GM21786 (cell line): ENCODE data around the gene ACTR5.
A peak's percentile ranks its signal among the peaks of the same experiment; 100 is the strongest.

Experiments
- ATAC-seq: cut with Tn5 transposase; IDR thresholded peaks from one replicate; pipeline ENCODE4 v1.9.1; 2021; ENCODE audit not compliant: unreplicated experiment

ACTR5 gene

DNA sequence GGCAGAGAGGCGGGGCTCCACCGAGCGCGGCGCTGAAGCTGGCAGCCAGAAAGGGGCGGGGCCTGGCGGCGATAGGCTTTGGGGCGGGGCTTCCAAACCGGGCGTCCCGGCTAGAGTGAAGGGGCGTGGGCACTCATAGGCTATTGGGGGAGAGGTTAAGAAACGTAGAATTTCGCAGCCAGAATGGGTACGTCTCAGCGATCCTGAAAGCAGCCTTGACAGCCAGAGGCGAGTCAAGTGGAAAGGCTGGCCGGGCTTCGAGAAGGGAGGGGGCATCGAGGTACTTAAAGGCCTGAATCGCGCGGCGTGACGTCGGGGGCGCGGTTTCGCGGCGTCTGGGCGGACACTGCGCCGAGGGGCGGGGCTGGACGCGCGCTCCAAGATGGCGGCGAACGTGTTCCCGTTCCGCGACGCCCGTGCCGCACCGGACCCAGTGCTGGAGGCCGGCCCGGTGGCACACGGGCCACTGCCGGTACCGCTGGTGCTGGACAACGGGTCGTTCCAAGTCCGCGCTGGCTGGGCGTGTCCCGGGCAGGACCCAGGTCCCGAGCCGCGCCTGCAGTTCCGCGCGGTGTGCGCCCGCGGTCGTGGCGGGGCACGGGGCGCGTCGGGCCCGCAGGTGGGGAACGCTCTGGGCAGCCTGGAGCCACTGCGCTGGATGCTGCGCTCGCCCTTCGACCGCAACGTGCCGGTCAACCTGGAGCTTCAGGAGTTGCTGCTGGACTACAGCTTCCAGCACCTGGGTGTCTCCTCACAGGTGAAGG lies at the start of gene ACTR5:
Gene ACTR5, plus strand, starts transcription at position 364 of the 764 bp plus-strand sequence. Its CDS starts 19 bp downstream, at position 383.
- peak; percentile 84 for ATAC-seq

DNA sequence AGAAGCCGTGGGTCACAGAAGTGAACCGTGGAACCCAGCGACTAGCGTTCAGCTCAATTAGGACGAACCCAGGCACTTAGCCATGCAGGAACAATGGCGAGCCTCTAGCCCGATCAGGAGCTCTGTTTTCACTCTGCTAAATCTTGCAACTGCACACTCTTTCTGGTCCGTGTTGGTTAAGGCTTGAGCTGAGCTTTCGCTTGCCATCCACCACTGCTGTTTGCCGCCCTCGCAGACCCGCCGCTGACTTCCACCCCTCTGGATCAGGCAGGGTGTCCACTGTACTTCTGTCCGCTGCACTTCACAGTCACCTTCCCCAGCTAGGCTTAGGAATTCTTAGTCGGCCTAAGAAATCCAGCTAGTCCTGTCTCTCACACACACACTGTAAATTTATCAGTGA lies 49.7 kb upstream of the ACTR5 start:
- ATAC-seq, result no peak

DNA sequence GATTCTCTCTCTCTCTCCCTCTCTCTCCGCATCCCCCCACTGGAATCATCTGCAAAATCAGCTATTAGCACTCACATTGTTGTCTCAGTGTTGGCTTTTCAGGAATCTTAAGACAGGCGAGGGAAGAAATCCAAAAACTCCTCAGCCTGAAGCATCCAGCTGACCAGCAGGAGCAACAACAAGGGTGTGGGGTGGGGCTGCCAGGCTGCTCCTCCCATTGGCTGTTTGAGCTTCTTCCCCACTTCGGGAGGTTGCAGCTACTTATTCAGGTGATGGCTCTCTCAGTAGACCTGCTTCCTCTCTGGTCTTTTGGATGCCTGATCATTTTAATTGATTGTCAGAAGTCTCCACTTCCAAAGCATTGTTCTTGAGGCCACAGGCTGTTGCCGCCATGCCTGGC lies 48.1 kb upstream of the ACTR5 start:
- ATAC-seq, result no peak

DNA sequence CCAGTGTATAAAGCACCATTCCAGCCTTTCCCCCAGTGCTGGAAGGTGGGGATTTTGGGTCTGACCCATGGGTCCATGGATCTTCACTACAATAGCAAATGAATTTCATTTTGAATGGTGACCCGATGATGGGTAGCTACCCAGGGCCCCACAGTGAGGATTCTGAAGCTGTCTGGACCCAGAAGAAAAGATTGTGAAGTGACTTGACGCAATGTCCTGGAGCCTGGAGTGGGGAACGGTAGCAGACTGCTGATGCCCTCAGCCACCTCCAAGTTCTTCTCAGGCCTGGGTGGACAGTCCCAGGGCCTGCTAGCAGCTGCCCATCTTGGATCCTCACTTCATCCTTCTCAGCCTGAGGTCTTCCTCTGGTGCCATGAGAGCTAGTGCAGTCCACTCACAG lies 47.3 kb upstream of the ACTR5 start:
- no peak for ATAC-seq

DNA sequence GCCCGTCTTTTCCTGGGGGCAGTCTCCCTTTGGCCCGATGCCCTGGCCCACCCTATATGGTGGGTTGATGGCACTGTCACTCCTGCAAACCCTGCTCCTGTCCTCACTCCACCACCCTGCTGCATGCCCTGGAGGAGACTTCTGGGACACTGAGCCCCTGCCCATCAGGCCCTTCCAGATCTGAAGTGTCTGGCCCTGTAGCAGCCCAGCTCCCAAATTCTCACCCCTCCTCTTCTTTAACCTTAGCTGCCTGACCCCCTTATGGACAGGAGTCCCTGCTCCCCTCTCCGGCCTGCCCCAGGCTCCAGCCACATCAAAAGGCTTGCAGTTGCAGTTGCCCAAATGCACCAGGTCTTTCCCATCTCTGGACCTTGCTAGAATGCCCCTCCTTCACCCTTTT lies 44.7 kb upstream of the ACTR5 start:
- no peak for ATAC-seq

DNA sequence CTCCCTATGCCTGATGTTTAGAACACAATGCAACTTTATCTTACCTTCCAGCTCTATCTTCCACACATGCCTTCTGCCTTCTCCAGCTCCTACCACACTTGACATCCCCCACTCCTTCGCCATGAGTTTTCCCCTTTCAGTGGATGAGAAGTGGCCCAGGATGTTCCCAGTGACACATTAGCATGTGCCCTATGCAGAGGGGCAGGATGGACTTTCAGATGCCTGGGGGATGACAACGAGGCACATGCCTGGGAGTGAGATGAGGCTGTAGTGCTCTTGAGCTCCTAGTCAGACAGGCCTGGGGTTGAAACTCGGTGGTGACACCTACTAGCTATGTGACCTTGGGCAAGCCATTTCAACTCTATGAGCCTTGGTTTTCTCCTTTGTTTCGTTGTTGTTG lies 44.1 kb upstream of the ACTR5 start:
- no peak for ATAC-seq

DNA sequence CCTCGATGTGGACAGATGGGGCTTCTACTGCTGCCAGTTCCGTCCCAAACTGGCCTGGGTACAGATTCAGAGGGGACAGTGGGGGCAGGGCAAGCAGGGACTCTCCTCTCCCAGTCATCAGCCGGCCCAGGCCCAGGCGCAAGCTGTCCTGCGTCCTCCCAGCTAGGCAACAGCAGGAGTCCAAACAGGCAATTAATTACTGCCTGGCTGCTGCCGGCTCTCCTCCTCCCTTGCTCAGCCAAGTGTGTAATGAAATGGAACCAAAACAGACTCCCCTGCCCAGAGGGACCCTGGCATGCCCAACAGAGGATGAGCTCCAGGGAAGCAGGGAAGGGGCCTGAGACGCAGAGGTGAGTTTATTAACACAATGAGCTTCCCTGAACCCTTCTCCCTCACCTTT lies 41.8 kb upstream of the ACTR5 start:
- ATAC-seq, result no peak

DNA sequence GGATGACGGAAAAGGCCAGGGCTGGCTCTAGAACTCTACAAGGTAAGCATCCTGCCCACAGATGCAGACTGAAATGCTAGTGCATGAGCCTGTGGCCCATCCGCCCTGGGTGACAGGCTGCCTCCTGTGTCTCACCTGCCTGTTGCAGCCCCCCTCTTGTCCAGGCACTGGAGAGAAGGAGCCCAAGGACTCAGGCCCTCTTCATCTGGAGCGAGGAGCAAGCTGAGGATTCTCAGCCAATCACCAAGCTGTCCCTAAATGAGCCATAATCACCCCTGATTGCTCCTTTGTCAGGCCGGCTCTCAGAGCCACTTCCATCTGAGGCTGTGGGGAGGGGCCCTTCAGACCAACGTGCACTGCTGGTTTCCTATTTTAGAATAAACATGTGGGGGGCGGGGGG lies 34.0 kb upstream of the ACTR5 start:
- no peak for ATAC-seq

DNA sequence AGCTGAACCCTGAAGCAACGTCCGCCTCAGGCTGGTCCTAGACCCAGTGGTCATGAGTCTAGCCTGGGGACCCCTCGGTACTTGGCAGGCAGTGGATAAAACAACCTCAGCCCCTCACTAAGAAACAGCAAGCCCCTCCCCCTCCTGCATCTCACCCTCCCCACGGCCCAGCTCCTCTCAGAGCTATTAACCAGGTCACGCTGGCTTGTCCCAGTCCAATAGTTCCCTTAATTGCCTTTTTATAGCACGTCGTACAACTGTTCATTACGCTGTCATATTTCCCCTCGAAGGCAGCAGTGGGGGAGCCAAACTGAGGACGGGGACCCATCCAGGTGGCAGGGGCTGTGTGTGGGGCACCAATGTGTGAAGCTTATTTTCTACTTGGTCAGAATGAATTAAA lies 32.6 kb upstream of the ACTR5 start:
- no peak for ATAC-seq

DNA sequence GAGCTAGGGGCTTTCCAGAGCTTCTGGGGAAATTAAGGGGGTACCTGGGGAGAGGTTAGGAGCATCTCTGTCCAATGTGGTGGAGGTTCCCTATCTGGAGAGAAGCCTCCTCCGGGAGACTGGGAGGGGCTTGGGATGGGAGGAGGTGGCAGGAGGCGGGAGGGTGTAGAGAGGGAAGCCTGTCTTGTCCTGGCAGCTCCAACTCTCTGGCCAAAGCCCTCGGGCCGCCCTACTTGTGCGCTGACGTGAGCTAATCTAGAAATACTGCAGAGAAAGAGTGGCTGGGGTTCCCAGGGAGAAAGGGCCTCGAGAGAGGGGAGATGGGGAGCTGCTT lies 25.6 kb upstream of the ACTR5 start:
- ATAC-seq, result no peak

DNA sequence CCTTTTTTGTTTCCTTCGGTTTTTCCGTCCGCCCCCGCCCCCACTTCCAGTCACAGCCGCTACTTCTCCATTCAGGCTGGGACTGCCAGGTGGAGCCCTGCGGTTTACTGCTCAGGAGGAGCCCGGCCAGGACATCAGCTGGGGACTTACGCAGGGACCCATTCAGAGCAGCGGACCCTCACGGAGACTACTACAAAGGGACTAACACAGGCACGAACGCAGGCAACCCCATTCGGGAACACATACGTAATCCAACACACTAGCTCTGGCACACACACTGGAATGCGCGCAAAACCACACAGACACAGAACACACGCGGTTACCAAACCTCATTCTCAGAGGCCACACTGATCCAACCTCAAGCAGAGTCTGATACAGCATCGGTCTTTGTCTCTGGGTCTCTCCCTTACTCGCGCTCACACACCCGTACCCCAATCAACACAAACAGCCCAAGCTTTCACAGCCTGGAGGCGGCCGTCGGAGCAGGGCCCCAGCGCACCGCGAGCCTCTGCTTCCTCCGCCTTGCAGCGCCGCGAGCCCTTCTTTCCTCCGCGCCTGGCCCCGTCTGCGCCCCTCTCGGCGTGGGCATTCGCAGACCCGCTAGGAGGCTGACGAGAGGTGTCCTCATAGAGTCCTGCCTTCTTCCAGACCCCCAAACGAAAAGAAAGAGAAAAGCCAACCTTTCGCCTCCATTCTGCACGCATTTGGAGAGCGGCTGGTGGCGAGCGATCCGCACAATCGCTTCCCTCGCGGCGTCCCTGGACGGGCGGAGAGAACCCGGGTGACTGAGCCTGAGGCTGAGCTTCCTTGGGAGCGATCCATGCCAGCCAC lies 25.0 kb upstream of the ACTR5 start:
- ATAC-seq, result no peak

DNA sequence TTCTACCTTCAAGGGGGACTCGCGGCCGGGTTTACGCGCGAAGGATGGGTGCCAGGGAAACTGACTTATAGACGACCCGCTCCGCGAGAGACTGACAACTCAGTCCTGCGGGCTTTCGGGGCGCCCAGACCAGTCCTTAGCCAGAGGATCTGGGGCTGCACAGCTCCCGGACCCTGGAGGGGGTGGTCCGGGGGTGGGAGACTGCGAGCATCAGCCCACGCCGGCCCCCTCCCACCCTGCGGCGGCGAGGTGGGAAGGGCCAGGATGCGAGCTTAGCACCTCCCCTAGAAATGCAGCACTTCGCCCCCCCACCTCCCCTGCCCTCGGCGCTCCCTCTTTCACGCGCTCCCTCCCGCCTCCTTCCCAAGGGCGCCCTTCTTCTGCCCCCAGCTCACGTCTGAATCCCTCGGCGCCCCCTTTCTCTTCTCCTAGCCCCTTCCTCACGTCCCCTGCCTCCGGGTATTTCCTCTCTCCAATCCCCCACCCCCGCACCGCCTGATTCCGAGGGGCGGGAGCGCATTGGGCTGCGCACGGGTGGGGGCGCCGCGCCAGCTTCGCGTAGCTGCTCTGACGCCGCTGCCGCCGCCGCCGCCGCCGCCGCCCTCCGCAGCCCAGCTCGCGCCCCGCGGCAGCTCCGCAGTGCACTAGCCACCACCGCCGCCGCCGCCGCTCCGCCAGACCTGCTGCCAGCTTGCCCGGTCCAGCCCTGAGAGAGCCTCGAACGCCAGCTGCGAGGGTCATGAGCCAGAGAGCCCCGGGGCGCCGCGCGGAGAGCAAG lies 24.2 kb upstream of the ACTR5 start, which contains the start of gene SLC32A1:
Gene SLC32A1, plus strand, starts transcription at position 639 of the 778 bp plus-strand sequence. CDS start 239 bp downstream, outside the sequence.
- no peak for ATAC-seq

DNA sequence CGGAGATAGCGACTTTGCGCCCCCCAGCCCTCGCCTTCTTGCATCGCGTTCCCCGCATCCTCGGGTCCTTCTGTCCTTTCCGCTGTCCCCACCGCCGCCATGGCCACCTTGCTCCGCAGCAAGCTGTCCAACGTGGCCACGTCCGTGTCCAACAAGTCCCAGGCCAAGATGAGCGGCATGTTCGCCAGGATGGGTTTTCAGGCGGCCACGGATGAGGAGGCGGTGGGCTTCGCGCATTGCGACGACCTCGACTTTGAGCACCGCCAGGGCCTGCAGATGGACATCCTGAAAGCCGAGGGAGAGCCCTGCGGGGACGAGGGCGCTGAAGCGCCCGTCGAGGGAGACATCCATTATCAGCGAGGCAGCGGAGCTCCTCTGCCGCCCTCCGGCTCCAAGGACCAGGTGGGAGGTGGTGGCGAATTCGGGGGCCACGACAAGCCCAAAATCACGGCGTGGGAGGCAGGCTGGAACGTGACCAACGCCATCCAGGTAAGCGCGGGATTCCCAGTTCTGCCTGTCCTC lies 23.6 kb upstream of the ACTR5 start:
- no peak for ATAC-seq

DNA sequence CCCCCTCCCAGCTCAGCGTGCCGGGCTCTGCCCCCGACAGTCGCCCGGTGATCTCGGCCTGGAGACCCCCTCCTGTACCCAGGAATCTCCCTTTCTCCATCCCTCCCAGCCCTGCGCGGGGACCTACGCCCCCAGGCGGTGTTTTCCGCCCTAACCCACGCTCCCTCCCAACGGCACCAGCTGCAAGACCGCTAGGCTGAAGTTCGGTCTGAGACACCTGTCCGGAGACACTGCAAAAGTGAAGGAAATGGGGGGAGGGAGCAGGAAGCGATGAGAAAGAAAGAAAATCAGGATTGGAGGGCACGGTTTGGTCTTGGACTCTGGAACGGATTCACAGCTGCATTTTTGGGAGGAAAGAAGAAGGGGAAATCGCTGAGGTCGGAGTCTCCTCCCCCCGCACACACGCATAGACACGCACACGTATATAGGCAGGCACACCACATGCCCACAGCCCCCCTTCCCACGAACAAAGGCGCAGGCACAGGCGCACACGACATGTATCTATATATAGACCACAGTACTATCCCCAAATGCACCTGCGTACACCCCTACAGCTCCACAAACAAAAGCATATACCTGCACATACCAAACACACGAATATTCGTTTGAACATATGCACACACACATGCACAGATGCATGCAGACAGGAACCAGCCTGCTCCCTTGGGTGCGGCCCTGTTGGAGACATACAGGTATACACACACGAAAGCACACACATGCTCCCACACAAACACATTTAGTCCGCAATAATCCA lies 22.9 kb upstream of the ACTR5 start:
- ATAC-seq, result no peak

DNA sequence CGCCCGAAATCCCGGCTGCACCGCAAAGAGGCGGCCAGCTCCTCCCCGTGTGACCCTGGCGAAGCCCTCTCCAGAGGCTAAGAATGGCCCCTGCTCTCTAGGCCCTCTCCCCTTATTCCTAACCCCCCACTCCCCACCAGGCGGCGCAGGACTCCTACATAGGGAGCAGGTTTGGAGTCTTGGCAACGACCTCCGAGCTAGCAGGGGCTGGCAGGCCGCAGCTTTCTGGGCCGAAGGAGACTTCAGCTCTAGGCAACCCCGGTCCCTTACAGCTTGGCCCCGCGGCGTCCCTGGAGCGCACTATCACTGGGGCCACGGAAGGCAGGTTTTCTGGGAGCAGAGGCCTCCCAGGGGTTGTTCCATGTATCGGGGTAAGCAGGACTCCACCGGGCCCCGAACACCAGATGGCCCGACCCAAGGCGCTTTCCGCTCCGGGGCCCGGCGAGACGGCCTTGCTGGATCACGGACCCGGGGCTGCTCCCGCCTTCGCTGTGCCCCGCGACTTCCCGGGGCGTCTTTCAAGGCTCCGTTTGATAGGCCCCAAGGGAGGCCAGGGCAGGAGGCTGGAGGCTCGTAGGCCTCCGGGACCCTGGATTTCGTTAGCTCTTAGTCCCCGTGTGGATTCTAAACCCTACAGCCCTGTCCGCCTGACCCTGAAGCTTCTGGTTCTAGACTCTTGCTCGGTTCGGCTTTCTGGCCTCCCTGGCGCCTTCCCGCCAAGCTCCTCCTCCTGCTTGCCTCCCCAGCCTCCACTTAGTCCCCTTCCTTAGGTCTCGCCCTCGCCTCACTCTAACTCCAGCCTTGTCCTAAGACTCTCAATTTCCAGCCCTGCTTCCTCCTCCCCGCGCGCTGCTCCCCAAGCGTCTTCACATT lies 22.1 kb upstream of the ACTR5 start:
- ATAC-seq, result no peak

DNA sequence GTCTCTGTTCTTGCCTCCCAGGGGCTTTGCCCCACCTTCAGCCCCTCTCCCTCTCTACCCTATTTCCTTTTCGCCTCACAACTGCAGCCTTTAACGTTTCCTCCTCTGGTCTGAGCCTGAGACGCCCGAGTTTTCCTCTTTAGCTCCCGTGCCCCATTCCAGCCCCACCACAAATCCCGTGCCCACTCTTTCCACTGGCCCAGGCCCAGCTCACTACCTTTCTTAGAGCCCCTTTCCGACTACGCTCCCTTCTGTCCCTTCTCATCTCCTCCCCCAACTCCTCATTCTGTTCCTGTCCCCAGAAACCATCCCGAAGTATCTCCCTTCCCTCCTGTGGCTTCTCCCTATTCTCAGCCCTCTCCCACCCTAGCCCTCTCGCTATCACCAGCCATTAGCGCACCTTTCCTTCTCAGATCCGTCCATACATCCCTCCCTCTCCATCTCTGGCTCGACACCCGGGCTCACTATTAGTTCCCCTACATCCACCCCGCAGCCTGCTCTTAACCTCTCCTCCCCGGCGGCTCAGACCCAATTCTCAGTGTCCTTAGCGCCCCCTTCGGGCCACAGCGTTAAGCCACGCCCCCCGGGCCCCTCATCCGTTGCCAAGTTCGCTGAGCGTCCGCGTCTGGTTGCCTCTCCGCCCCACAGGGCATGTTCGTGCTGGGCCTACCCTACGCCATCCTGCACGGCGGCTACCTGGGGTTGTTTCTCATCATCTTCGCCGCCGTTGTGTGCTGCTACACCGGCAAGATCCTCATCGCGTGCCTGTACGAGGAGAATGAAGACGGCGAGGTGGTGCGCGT lies 21.3 kb upstream of the ACTR5 start:
- no peak for ATAC-seq

DNA sequence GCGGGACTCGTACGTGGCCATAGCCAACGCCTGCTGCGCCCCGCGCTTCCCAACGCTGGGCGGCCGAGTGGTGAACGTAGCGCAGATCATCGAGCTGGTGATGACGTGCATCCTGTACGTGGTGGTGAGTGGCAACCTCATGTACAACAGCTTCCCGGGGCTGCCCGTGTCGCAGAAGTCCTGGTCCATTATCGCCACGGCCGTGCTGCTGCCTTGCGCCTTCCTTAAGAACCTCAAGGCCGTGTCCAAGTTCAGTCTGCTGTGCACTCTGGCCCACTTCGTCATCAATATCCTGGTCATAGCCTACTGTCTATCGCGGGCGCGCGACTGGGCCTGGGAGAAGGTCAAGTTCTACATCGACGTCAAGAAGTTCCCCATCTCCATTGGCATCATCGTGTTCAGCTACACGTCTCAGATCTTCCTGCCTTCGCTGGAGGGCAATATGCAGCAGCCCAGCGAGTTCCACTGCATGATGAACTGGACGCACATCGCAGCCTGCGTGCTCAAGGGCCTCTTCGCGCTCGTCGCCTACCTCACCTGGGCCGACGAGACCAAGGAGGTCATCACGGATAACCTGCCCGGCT lies 20.6 kb upstream of the ACTR5 start:
- ATAC-seq, result no peak

DNA sequence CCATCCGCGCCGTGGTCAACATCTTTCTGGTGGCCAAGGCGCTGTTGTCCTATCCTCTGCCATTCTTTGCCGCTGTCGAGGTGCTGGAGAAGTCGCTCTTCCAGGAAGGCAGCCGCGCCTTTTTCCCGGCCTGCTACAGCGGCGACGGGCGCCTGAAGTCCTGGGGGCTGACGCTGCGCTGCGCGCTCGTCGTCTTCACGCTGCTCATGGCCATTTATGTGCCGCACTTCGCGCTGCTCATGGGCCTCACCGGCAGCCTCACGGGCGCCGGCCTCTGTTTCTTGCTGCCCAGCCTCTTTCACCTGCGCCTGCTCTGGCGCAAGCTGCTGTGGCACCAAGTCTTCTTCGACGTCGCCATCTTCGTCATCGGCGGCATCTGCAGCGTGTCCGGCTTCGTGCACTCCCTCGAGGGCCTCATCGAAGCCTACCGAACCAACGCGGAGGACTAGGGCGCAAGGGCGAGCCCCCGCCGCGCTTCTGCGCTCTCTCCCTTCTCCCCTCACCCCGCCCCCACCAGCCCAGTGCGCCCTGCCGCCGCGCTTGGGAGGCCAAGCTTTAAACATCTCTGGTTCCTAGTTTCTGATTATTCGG lies 20.0 kb upstream of the ACTR5 start:
- no peak for ATAC-seq
